HG02938 (cell line): Measurements from ENCODE around the gene PLXNB1.

Experiments used
- ATAC-seq: cut with Tn5 transposase; IDR thresholded peaks from one replicate; pipeline ENCODE4 v1.9.1; 2021; ENCODE audit warnings: mild to moderate bottlenecking, moderate library complexity; ENCODE audit not compliant: unreplicated experiment

Gene PLXNB1

DNA sequence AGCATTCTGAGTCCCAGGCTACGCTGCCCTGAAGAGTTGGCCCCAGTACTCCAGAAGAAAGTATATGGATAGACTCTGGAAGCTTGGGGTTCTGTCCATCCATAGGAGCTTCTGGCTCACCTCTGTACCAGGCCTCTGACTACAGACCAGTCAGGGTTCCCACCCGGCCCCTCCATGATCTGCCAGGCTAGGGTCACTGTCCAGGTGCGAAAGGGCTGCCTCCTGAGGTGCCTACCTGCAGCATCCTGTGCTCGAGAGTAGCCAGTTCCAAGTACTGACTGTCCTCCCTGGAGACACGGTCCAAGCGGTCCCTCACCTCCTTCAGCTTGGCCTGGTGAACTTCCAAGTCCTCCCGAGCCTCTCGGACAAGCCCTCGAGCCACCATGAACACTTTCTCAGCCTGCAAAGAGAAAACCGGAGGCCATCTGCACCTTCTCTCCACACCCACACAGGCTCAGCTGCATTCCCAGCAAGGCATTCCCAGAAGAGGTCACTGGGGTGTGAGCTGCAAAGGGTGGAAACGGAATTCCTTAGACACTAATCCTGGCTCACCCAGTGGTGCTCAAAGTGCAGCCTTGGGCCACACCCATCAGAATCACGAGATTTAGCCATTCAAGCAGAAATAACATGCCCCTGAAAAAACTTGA, 3.7 kb upstream of the PLXNB1 start:
- ATAC-seq = no peak

- ATAC-seq = no peak
These were observed 2.8 kb upstream of the PLXNB1 start for GRCh38 chr3:48432411-48433371.

DNA sequence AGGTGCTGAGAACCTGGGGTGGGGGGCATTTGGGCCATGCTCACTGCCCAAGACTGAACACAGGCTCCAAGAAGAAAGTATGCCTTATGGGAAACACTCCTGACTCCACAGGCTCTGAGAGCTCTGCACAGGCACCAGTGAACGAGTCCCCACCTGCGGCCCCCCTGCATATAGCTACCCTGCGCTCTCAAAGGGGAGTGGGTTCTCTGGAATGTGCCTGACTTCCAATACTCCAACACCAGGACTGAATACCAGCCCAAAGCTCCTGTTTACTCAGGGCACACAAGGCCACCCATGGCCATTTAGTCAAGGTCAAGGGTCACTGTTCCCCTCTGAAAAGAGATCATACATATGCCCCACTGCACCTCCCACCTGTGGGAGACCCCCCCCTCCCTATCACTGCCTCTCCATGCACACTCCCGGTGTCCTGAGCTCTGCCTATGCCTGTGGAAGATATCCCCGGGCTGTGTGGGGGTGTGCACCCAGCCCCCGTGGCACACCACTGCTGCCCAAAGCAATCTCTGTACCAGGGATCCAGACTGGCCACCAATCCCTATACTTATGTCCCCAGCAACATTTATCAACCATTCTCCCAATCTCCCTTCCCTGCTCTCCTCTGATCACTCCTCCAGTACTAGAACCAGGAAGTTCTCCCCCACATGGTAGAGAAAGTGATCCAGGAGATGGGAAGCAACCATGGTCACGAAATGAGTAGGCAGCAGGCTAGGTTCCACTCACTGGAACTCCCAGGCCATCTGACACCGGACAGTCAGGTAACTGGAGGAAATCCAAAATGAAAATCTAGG, 1.5 kb upstream of the PLXNB1 start:
- no peak for ATAC-seq

GRCh38 chr3:48430708-48431101, 819 bp upstream of the PLXNB1 start:
- ATAC-seq = no peak

DNA sequence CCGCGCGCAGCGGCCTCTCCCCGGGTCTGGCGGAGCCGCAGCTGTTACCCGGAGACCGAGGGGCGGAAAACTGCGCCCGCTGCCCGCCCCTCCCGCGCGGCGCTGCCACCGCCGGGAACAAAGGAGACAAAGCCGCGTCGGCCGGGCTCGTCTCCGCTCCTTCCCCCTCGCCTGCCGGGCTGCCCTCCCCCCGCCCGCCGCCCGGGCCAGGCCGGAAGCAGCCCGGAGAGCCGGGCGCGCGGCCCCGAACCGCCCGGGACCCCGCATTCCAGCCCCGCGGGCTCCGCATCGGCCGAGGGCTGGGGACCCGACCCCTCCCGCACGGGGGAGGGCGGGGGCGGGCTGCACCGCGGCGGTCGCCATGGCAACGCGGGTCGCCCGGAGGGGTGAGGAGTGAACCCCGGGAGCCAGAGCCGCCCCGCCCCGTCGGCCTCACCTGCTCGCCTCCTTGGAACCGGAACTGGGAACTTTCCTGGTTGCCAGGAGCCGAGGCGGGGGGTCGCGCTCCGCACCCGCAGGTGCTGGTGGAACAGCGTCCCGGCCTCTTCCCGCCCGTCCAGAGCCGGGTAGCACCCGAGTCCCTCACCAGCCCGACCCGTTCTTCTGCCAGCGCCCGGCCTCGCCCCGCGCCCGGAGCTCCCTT, 448 bp downstream of the PLXNB1 start:
- ATAC-seq = no peak

GRCh38 chr3:48428572-48429316, 1.1 kb downstream of the PLXNB1 start:
- no peak for ATAC-seq

DNA sequence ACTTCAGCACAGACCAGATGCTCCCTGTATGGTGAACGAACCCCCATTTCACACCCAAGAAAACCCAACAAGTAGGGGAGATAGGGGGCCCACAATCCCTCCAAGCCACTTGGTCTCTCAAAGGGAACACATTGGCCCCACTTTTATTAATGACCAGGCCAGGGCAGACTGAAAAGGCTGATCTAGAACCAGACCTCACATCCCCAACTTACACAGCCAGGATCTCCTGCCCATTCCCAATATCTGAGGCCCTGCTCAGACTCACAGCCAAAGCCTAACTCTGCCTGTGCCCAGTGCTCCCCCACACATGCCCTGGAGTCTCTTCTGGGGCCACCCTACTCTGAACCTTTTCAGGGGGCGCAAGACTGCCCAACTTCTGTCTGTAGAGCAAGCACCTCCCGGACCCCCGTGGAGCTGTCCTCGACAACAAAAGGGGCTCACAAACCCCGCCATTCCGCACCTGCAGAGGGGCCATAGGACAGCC, 1.8 kb downstream of the PLXNB1 start:
- ATAC-seq = no peak

DNA sequence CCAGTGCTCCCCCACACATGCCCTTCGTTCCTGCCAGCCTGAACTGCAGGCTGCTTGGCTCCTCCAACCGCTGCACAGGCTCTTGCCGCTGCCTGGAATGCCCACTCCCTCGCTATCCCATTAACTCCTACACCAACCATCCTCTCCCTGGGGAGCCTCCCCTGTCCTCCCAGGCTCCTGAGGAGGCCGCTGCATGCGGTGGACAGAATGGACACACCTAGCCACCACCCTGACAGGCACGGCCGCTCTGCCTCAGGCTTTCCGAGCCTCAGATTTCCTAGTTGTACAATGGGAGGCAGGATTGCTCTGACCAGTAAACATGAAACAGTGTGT, 2.3 kb downstream of the PLXNB1 start:
- ATAC-seq = no peak

GRCh38 chr3:48426944-48427629, 2.8 kb downstream of the PLXNB1 start:
- ATAC-seq = no peak

GRCh38 chr3:48426401-48426909, 3.4 kb downstream of the PLXNB1 start:
- ATAC-seq = no peak

- no peak for ATAC-seq
These were observed 4.5 kb downstream of the PLXNB1 start for GRCh38 chr3:48425281-48425812.

- no peak for ATAC-seq
These were observed 5.8 kb downstream of the PLXNB1 start for GRCh38 chr3:48423883-48424695.

DNA sequence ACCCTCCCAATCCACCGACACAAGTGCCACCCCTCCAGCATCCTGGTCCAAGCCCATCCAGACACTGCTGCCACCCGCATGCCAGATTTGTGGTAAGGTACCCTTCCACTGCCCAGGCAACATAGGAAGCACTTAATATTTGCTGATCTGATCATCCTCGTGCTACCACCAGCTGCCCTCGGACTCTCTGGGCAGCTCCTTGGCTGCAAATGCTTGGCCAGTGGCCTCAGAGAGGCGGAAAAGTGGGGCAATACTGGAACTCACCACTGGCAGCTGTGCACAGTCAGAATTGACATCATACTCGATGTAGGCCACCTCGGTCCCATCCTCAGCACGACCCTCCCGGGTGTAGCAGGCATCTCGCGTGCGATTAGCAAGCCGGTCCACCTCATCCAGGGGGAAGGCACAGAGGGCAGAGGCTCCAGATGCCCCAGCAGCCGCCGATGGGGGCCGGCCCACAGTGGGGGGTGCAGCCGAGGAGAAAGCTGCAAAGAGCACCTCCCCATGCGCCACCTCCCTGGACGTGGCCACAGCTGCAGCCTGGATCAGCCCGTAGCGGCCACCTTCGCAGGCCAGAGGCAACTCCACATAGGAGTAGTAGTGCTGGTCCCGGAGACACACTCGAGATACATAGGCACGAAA, 6.5 kb downstream of the PLXNB1 start:
- ATAC-seq = no peak

DNA sequence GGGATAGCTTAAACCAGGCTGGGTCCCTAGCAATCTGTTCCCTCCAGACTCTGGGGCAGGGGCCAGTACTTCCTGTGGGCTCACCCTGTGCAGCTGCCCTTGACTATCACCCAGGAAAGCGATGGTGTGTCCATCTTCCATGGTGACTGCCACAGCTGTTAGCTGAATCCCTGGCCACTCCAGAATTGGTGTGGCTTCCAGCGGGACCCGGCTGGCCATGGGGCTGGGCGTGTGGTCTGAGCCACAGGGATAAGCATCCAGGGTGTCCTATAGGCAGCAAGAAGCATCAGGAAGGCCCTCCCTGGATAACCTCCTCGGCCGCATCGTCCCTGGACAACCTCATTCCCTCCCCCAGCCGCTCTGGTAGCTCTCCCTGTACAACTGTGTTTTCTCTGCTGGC, 7.2 kb downstream of the PLXNB1 start:
- ATAC-seq = no peak

DNA sequence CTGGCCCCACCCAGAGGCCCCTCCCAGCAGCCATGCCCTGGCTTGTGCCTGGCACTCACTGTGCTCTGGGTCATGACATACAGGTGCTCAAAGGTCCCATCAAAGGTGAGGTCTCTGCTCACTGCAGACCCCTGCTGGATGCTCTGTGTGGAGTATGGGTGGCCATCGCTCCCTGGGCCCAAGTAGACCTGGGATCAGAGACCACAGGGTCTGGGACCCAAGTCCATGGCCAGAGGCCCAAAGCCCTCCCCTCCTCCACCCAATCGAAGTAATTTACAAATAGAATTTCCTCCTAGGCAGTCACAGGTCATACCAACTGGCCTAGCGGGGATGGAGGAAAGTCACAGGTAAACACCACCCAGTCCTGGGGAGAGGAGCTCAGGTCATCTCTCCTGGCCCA, 7.6 kb downstream of the PLXNB1 start:
- ATAC-seq = no peak

DNA sequence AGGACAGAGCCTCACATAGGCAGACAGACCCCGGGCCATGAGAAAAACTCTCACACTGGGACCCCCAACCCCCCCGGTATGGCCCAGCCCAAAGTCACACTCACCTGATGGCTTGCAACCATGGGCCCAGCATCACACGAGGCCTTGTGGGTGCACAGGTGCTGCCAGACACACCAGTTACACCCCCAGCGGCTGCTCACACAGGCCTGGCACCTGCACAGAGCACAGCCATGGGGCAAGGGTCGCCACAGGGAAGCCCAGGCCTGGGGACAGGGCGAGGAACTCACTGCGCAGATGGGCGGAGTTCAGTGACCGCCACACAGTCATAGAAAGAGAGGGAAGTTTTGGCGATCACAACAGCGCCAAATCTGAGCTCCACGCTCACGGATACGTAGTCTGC, 9.3 kb downstream of the PLXNB1 start:
- ATAC-seq = no peak

- ATAC-seq = no peak
These were observed 10.3 kb downstream of the PLXNB1 start for GRCh38 chr3:48419597-48419996.

- ATAC-seq = no peak
These were observed 10.7 kb downstream of the PLXNB1 start for GRCh38 chr3:48419149-48419548.
